Neutrophil (primary cell): Measurements from ENCODE around the gene HYAL2.
A peak's percentile ranks its signal among the peaks of the same experiment; 100 is the strongest.

Experiments used
- H3K27ac ChIP-seq: fragments of 200-600 bp; sonication (generic); 2 replicates; pipeline ENCODE4 v1.5.1; 2016; ENCODE audit warnings: mild to moderate bottlenecking, moderate library complexity
- H3K27me3 ChIP-seq: fragments of 200-600 bp; sonication (generic); 2 replicates; pipeline ENCODE4 v1.6.0; 2016; ENCODE audit warnings: mild to moderate bottlenecking
- H3K36me3 ChIP-seq: fragments of 200-600 bp; sonication (generic); 2 replicates; pipeline ENCODE4 v1.5.1; 2017
- H3K4me1 ChIP-seq, 2 experiments: fragments of 200-600 bp in 1 of 2; sonication (generic) in 1 of 2; 1 replicate in 1 of 2; 2 replicates in 1 of 2; pipeline versions ENCODE4 v1.5.1 to v1.6.1; 2013 to 2016; ENCODE audit warnings: low read depth in 1 of 2, low read length in 1 of 2, mild to moderate bottlenecking in 1 of 2, moderate library complexity in 1 of 2; ENCODE audit not compliant: control insufficient read depth in 1 of 2, insufficient read depth in 1 of 2
- H3K4me3 ChIP-seq, 2 experiments: fragments of 200-600 bp in 1 of 2; sonication (generic) in 1 of 2; 1 replicate in 1 of 2; 2 replicates in 1 of 2; pipeline ENCODE4 v1.5.1; 2013 to 2016; ENCODE audit warnings: low read depth in 1 of 2, low read length in 1 of 2, mild to moderate bottlenecking in 1 of 2, moderate library complexity in 1 of 2
- H3K9me3 ChIP-seq: fragments of 200-600 bp; sonication (generic); 2 replicates; pipeline ENCODE4 v1.5.1; 2016
- CTCF ChIP-seq: fragments of 200-600 bp; sonication (generic); IDR thresholded peaks from 2 replicates; pipeline ENCODE4 v1.5.1; 2016; ENCODE audit warnings: antibody characterized with exemption

Gene HYAL2

DNA sequence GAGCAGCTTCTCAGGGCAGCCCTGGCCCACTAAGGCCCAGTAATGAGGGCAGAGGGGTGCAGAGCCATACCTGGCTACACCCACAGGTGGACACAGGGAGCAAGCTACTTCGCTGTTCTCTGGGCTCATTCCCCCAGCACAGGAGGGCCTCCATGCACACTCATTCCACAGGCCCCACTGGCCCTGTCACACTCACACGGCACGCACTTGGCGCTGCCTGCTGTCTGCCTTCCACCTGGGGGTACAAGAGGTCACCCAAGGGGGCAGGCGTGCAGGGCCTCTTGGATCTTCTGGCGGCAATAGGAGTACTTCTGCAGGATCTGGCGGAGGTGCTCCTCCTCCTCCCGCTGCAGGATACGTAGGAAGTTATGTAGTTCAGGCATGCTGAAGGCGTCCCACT is 7.8 kb upstream of the HYAL2 start:
- TF ChIP-seq CTCF = no peak
- Histone ChIP-seq H3K36me3 (peaks cover 39% of the 10 kb centered on the region), H3K27ac (peak overlapping the region; percentile 27), H3K4me1 (peaks cover 29 to 38% of the 10 kb centered on the region in 2 experiments), H3K4me3 (no peak overlapping the region), H3K27me3 (no peaks in the 10 kb centered on the region), H3K9me3 (no peaks in the 10 kb centered on the region)

GRCh38 chr3:50327943-50328691 is 5.6 kb upstream of the HYAL2 start, which contains the start of gene TUSC2:
Gene TUSC2, minus strand, starts transcription at chr3:50328223. Its CDS starts 124 bp downstream, at chr3:50328099.
- Histone ChIP-seq H3K4me3 (peak within 1 kb of the TSS; percentile 79 to 87), H3K4me1 (peaks cover 51 to 52% of the 10 kb centered on the region in 2 experiments), H3K36me3 (peaks cover 39% of the 10 kb centered on the region), H3K27ac (peak within 1 kb of the TSS; percentile 86), H3K27me3 (no peaks in the 10 kb centered on the region), H3K9me3 (no peaks in the 10 kb centered on the region)
- peak; percentile 68 for TF ChIP-seq CTCF

- peaks cover 37% of the 10 kb centered on the region for H3K36me3 ChIP-seq
- H3K9me3 ChIP-seq = no peaks in the 10 kb centered on the region
- no peak for TF ChIP-seq CTCF
- H3K27me3 ChIP-seq = no peaks in the 10 kb centered on the region
- peak overlapping the region; percentile 86 for H3K27ac ChIP-seq
- peaks cover 61 to 62% of the 10 kb centered on the region in 2 experiments for H3K4me1 ChIP-seq
- peak overlapping the region; percentile 79 to 87 for H3K4me3 ChIP-seq
These were observed 4.6 kb upstream of the HYAL2 start for GRCh38 chr3:50327129-50327528.

GRCh38 chr3:50326182-50326541 is 3.6 kb upstream of the HYAL2 start:
- peaks cover 67 to 70% of the 10 kb centered on the region in 2 experiments for H3K4me1 ChIP-seq
- no peak for TF ChIP-seq CTCF
- peaks cover 27% of the 10 kb centered on the region for H3K36me3 ChIP-seq
- H3K9me3 ChIP-seq = no peaks in the 10 kb centered on the region
- H3K4me3 ChIP-seq = no peak overlapping the region
- no peaks in the 10 kb centered on the region for H3K27me3 ChIP-seq
- peak overlapping the region; percentile 95 for H3K27ac ChIP-seq

DNA sequence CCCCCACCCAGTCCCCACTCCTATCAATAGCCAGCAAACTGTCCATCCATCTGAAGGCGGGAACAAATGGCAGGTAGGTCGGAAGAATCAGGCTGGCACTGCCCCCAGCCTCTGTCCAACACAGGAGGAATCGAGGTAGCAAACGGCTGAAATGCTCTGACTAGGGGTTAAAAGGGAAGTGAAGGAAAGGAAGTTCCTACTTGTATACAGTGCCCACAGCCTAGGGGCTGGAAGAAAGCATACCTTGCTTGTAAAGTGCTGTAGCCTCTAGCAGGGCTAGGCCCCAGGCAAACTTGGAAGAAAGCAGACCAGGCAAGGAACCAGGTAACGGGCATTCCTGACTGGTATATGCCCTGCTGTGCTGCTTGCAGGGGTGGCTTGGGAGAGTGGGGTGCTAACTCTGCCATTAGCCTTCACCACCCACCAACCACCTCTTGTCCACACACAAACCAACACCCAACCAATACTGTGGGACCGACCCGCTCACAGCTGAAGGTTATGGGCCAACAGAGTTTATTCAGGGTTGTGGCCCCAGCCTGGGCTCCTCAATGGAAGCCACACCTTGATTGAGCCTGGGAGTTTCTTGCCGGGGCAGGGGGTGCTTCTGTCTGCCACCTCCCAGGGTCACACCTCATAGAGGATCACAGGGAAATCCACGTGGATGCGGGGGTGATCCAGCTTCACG is 3.1 kb upstream of the HYAL2 start:
- no peak for TF ChIP-seq CTCF
- no peak overlapping the region for H3K4me3 ChIP-seq
- H3K4me1 ChIP-seq = peaks cover 69 to 75% of the 10 kb centered on the region in 2 experiments
- peak overlapping the region; percentile 95 for H3K27ac ChIP-seq
- no peaks in the 10 kb centered on the region for H3K27me3 ChIP-seq
- H3K9me3 ChIP-seq = no peaks in the 10 kb centered on the region
- peaks cover 22% of the 10 kb centered on the region for H3K36me3 ChIP-seq
